HCT116 (cell line): ENCODE measurements around the gene BSN.

Experiments used
- CEBPB ChIP-seq: IDR thresholded peaks from 2 replicates; pipeline ENCODE4 v1.6.1; 2012; ENCODE audit warnings: low read depth
- EZH2 ChIP-seq: fragments of 200-600 bp; sonication (generic); IDR thresholded peaks from 2 replicates; pipeline ENCODE4 v1.6.1; 2017; ENCODE audit warnings: antibody characterized with exemption, mixed run types
- EZH2phosphoT487 ChIP-seq: fragments of 200-600 bp; IDR thresholded peaks from 2 replicates; pipeline ENCODE4 v1.6.1; 2018; ENCODE audit warnings: antibody characterized with exemption, borderline replicate concordance
- JUND ChIP-seq: IDR thresholded peaks from 2 replicates; pipeline ENCODE4 v1.6.1; 2012
- POLR2A ChIP-seq: IDR thresholded peaks from 2 replicates; pipeline ENCODE4 v1.7.0; 2011; ENCODE audit warnings: borderline replicate concordance; ENCODE audit not compliant: insufficient read depth, insufficient read length; ENCODE audit errors: extremely low read depth
- POLR2AphosphoS5 ChIP-seq: IDR thresholded peaks from 2 replicates; pipeline ENCODE4 v1.6.1; 2011; ENCODE audit warnings: mild to moderate bottlenecking, low read depth, low read length, moderate library complexity
- RAD21 ChIP-seq: IDR thresholded peaks from 2 replicates; pipeline ENCODE4 v1.6.1; 2012; ENCODE audit warnings: low read depth, mild to moderate bottlenecking
- REST ChIP-seq: IDR thresholded peaks from 2 replicates; pipeline ENCODE4 v1.6.1; 2012; ENCODE audit warnings: low read depth
- YY1 ChIP-seq: IDR thresholded peaks from 2 replicates; pipeline ENCODE4 v1.6.1; 2011; ENCODE audit warnings: low read length, low read depth, moderate library complexity, mild to moderate bottlenecking; ENCODE audit not compliant: insufficient replicate concordance; ENCODE audit errors: extremely low read depth
- ZBTB33 ChIP-seq: IDR thresholded peaks from 2 replicates; pipeline ENCODE4 v1.6.1; 2011; ENCODE audit warnings: mild to moderate bottlenecking, low read length, moderate library complexity; ENCODE audit not compliant: insufficient replicate concordance; ENCODE audit errors: extremely low read depth
- ZFX ChIP-seq: fragments of 450-650 bp; IDR thresholded peaks from 2 replicates; pipeline ENCODE4 v1.6.1; 2017
- TF ChIP-seq, protein P1 (sequence below), 3 experiments: fragments of 200-600 bp in 1 of 3; sonication (generic) in 1 of 3; IDR thresholded peaks in 2 of 3; conservative IDR thresholded peaks in 1 of 3; 2 replicates each; pipeline ENCODE4 v1.5.1; 2012 to 2017; ENCODE audit warnings: low read depth in 2 of 3, low read length in 2 of 3, antibody characterized with exemption in 1 of 3, borderline replicate concordance in 1 of 3, control low read depth in 1 of 3, mild to moderate bottlenecking in 1 of 3, mixed read lengths in 1 of 3, mixed run types in 1 of 3, moderate library complexity in 1 of 3; ENCODE audit not compliant: insufficient read depth in 1 of 3

DNA sequence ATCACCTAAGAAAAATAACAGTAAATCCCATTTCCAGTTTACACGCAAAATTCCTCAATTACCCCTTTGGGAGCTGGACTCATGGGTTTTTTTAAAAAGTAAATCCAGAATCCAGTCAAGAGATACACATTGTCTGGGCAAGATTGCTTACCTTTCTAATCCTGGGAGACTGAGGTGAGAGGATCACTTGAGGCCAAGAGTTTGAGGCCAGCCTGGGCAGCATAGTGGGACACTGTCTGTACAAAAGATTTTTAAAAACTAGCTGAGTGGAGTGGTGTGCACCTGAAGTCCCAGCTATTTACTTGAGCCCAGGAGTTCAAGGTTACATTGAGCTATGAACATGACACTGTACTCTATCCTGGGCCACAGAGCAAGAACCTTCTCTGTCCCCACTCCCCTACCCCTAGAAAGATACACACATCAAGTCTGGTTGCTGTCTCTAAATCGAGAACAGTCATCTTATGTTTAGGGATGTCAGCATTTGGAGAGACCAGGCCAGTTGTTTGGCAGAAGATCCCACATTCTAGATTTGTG lies 45.2 kb upstream of the BSN start:
- TF ChIP-seq, protein P1, sequence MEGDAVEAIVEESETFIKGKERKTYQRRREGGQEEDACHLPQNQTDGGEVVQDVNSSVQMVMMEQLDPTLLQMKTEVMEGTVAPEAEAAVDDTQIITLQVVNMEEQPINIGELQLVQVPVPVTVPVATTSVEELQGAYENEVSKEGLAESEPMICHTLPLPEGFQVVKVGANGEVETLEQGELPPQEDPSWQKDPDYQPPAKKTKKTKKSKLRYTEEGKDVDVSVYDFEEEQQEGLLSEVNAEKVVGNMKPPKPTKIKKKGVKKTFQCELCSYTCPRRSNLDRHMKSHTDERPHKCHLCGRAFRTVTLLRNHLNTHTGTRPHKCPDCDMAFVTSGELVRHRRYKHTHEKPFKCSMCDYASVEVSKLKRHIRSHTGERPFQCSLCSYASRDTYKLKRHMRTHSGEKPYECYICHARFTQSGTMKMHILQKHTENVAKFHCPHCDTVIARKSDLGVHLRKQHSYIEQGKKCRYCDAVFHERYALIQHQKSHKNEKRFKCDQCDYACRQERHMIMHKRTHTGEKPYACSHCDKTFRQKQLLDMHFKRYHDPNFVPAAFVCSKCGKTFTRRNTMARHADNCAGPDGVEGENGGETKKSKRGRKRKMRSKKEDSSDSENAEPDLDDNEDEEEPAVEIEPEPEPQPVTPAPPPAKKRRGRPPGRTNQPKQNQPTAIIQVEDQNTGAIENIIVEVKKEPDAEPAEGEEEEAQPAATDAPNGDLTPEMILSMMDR (IDR thresholded peaks at IDR 0.05 in 2 of 3, conservative IDR thresholded peaks at IDR 0.05 in 1 of 3; ENCODE audit: borderline replicate concordance in 1 of 3, insufficient read depth in 1 of 3, low read depth in 2 of 3, low read length in 2 of 3) = no peak
- TF ChIP-seq POLR2A (no peak), YY1 (no peak), ZFX (no peak), EZH2 (no peak), CEBPB (no peak), REST (no peak), RAD21 (no peak), EZH2phosphoT487 (no peak), JUND (no peak), POLR2AphosphoS5 (no peak), ZBTB33 (no peak)
